ENCODE data around the gene DSCAM. TPM values are rescaled to one million over a fixed set of nuclear protein-coding genes. Genes with fewer than 3 reads are reported as not detected.

Gene DSCAM
- total RNA-seq, 2 donors from 2014 or later = 18.5 to 25.5 TPM

- Histone ChIP-seq H3K27me3 (ENCODE audit: control insufficient read depth, insufficient read depth, low read length, poor library complexity, severe bottlenecking) (peaks cover 75% of the 10 kb centered on the region), H3K4me1 (ENCODE audit: control insufficient read depth, insufficient read depth, low read length) (peaks cover 6% of the 10 kb centered on the region), H3K36me3 (ENCODE audit: control insufficient read depth, insufficient read depth, low read length) (no peaks in the 10 kb centered on the region), H3K4me3 (ENCODE audit: low read length) (no peak overlapping the region), H3K27ac (ENCODE audit: low read depth, low read length) (no peak overlapping the region), H3K9ac (ENCODE audit: extremely low read depth, low read length, poor library complexity, severe bottlenecking) (no peak overlapping the region), H3K9me3 (ENCODE audit: control insufficient read depth, low read length) (no peaks in the 10 kb centered on the region)
- Mint-ChIP-seq H3K4me1 (peaks cover 10% of the 10 kb centered on the region), H3K27me3 (ENCODE audit: insufficient read depth) (peaks cover 69% of the 10 kb centered on the region), H3K9me3 (no peaks in the 10 kb centered on the region), H3K27ac (no peak overlapping the region), H3K36me3 (ENCODE audit: low read depth) (no peaks in the 10 kb centered on the region), H3K4me3 (no peak overlapping the region)
- WGBS, 2 experiments (ENCODE audit: insufficient coverage in 1 of 2, insufficient read length in 1 of 2) = 82 to 98% methylated on average over 2 to 3 of the region's 3 CpGs
- TF ChIP-seq, protein P1, sequence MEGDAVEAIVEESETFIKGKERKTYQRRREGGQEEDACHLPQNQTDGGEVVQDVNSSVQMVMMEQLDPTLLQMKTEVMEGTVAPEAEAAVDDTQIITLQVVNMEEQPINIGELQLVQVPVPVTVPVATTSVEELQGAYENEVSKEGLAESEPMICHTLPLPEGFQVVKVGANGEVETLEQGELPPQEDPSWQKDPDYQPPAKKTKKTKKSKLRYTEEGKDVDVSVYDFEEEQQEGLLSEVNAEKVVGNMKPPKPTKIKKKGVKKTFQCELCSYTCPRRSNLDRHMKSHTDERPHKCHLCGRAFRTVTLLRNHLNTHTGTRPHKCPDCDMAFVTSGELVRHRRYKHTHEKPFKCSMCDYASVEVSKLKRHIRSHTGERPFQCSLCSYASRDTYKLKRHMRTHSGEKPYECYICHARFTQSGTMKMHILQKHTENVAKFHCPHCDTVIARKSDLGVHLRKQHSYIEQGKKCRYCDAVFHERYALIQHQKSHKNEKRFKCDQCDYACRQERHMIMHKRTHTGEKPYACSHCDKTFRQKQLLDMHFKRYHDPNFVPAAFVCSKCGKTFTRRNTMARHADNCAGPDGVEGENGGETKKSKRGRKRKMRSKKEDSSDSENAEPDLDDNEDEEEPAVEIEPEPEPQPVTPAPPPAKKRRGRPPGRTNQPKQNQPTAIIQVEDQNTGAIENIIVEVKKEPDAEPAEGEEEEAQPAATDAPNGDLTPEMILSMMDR (conservative IDR thresholded peaks at IDR 0.05) = no peak
- no peak for DNase-seq
Observed at GRCh38 chr21:40886006-40886405, 39.0 kb upstream of the DSCAM start.

DNA sequence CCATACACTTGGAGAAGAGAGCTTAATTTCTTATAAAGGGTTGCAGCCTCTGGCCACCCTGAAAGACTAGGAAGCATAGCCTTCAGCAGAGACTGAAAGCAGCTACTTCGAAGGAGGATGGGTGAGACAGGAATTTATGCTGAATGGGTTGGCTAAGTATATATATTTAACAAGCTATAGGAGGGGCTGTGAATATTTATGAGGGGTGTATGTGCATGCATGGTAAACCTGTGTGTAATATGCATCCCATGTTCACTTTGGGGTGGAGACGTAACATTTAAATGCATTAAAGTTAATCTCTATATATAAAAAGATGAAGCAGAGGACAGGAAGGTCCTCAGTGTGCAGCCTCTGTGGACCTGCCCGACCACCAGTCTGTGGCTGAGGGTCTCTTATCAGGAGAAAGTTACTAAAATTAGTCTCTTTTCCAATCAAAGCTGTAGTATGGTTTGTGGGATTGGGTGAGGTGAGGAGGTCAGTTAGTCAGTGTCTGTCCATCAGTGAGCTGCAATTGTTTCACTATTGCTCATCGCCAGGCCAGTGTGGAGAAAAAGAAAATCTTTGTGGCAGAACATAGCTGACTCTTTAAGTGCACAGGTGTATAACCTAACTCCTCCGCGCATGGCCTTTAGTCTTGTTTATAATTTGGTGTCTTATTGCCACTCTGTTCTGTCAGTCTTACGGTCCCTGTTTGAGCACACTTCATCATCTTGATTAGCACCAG is 35.4 kb upstream of the DSCAM start:
- peaks cover 6% of the 10 kb centered on the region for H3K4me1 ChIP-seq (ENCODE audit: control insufficient read depth, insufficient read depth, low read length)
- no peak overlapping the region for H3K9ac ChIP-seq (ENCODE audit: extremely low read depth, low read length, poor library complexity, severe bottlenecking)
- Mint-ChIP-seq H3K27ac (no peak overlapping the region), H3K27me3 (ENCODE audit: insufficient read depth) (peaks cover 89% of the 10 kb centered on the region), H3K4me3 (no peak overlapping the region), H3K9me3 (no peaks in the 10 kb centered on the region), H3K4me1 (peaks cover 10% of the 10 kb centered on the region), H3K36me3 (ENCODE audit: low read depth) (no peaks in the 10 kb centered on the region)
- WGBS, 2 experiments (ENCODE audit: insufficient coverage in 1 of 2, insufficient read length in 1 of 2) = 92 to 93% methylated on average over 5 to 7 of the region's 7 CpGs
- H3K27ac ChIP-seq (ENCODE audit: low read depth, low read length) = no peak overlapping the region
- H3K27me3 ChIP-seq (ENCODE audit: control insufficient read depth, insufficient read depth, low read length, poor library complexity, severe bottlenecking) = peaks cover 93% of the 10 kb centered on the region
- TF ChIP-seq, protein P1 (conservative IDR thresholded peaks at IDR 0.05) = no peak
- H3K4me3 ChIP-seq (ENCODE audit: low read length) = no peak overlapping the region
- DNase-seq = no peak
- H3K36me3 ChIP-seq (ENCODE audit: control insufficient read depth, insufficient read depth, low read length) = no peaks in the 10 kb centered on the region
- no peaks in the 10 kb centered on the region for H3K9me3 ChIP-seq (ENCODE audit: control insufficient read depth, low read length)

DNA sequence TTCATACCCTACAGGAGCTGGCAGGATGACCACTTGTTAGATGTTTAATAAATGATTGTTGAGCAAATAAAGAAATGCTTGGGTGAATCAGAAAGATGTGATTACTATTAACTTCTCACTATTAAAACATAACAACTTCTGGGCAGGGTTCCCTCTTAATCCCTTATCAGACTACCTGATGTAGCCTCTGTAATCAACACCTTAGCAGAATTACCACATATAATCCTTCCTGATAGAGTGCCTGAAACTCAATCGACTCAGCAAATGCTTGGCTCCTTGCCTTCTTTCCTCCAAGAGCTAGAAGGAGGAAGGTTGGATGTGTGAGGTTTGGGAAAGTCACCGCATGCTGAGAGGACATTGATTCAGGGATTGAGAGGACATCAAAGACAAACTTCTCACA is 34.8 kb upstream of the DSCAM start:
- Histone ChIP-seq H3K9me3 (ENCODE audit: control insufficient read depth, low read length) (no peaks in the 10 kb centered on the region), H3K4me1 (ENCODE audit: control insufficient read depth, insufficient read depth, low read length) (peaks cover 6% of the 10 kb centered on the region), H3K9ac (ENCODE audit: extremely low read depth, low read length, poor library complexity, severe bottlenecking) (no peak overlapping the region), H3K27me3 (ENCODE audit: control insufficient read depth, insufficient read depth, low read length, poor library complexity, severe bottlenecking) (peaks cover 92% of the 10 kb centered on the region), H3K4me3 (ENCODE audit: low read length) (no peak overlapping the region), H3K36me3 (ENCODE audit: control insufficient read depth, insufficient read depth, low read length) (no peaks in the 10 kb centered on the region), H3K27ac (ENCODE audit: low read depth, low read length) (no peak overlapping the region)
- TF ChIP-seq, protein P1 (conservative IDR thresholded peaks at IDR 0.05) = no peak
- Mint-ChIP-seq H3K9me3 (no peaks in the 10 kb centered on the region), H3K4me1 (peaks cover 10% of the 10 kb centered on the region), H3K27ac (no peak overlapping the region), H3K27me3 (ENCODE audit: insufficient read depth) (peaks cover 90% of the 10 kb centered on the region), H3K36me3 (ENCODE audit: low read depth) (no peaks in the 10 kb centered on the region), H3K4me3 (no peak overlapping the region)
- WGBS, 2 experiments (ENCODE audit: insufficient coverage in 1 of 2, insufficient read length in 1 of 2) = no CpG with 5 or more reads among the region's 2 CpGs
- DNase-seq = peak; percentile 56

All from endodermal cell (in vitro differentiated cells).